Measurements from ENCODE around the gene NOP53.
"Not testable (repeated sequence)": the region's sequence is repeated elsewhere in the genome, so short reads cannot be mapped to it uniquely, and the experiment has no call there.

DNA sequence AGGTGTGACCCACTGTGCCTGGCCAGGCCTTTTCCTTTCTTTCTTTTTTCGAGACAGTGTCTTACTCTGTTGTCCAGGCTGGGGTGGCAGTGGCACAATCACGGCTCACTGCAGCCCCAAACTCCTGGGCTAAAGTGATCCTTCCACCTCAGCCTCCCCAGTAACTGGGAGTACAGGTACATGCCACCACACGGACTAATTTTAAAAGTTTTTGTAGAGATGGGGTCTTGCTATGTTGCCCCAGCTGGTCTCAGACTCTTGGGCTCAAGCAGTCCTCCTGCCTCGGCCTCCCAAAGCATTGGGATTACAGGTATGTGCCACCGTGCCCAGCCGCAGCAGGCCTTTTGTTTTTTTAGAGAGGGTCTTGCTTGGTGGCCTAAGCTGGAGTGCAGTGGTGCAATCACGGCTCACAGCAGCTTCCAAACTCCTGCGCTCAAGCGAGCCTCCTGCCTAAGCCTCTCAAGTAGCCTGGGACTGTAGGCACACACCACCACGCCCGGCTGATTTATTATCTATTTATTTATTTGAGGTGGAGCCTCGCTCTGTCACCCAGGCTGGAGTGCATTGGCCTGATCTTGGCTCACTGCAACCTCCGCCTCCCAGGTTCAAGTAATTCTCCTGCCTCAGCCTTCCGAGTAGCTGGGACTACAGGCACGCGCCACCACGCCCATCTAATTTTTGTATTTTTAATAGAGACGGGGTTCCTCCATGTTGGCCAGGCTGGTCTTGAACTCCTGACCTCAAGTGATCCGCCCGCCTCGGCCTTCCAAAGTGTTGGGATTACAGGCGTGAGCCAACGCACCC lies 32.1 kb downstream of the NOP53 start:
- TF ChIP-seq, protein P1, sequence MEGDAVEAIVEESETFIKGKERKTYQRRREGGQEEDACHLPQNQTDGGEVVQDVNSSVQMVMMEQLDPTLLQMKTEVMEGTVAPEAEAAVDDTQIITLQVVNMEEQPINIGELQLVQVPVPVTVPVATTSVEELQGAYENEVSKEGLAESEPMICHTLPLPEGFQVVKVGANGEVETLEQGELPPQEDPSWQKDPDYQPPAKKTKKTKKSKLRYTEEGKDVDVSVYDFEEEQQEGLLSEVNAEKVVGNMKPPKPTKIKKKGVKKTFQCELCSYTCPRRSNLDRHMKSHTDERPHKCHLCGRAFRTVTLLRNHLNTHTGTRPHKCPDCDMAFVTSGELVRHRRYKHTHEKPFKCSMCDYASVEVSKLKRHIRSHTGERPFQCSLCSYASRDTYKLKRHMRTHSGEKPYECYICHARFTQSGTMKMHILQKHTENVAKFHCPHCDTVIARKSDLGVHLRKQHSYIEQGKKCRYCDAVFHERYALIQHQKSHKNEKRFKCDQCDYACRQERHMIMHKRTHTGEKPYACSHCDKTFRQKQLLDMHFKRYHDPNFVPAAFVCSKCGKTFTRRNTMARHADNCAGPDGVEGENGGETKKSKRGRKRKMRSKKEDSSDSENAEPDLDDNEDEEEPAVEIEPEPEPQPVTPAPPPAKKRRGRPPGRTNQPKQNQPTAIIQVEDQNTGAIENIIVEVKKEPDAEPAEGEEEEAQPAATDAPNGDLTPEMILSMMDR (IDR thresholded peaks at IDR 0.05), result not testable (repeated sequence)
- TF ChIP-seq POLR2AphosphoS5, EP300 (IDR thresholded peaks at IDR 0.05): not testable (repeated sequence)

Data from stomach (tissue), 4 donors.